NCI-H226 (cell line): ENCODE data around the gene CNOT4.
"Not testable (repeated sequence)": the region's sequence is repeated elsewhere in the genome, so short reads cannot be mapped to it uniquely, and the experiment has no call there.

Source experiments
- DNase-seq: peaks from one replicate; pipeline ENCODE4 v3.0.0-alpha.2; 2015

CNOT4 gene

DNA sequence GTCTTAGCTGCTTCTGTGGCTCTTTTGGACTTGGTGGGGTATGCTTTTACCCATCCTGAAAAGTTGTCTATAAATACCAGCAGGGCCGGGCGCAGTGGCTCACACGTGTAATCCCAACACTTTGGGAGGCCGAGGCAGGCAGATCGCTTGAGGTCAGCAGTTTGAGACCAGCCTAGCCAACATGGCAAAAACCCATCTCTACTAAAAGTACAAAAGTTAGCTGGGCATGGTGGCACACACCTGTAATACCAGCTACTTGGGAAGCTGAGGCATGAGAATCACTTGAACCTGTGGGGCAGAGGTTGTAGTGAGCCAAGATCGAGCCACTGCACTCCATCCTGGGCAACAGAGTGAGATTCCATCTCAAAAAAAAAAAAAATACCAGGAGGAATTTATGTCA lies 188.9 kb downstream of the CNOT4 start:
- DNase-seq, result not testable (repeated sequence)

DNA sequence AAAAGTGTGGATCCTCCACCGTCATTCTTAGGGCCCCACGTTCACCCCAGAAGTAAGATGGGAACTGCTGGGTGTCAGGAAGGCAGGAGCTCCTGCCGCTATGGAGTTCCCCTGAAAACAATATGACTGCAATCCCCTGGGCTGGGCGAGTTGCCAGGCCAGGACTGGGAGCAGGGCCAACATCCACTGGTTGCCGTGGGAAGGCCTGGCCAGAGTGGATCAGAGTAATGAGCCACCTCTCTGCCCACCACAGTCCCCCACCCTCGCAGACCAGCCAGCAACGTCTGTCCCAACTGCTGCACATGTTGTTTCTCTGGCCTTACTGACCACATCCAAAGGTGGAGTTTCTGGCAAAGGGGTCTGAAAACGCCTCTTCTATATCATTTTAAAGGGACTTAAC lies 189.6 kb downstream of the CNOT4 start:
- peak; percentile 43 for DNase-seq

GRCh38 chr7:135317676-135318325 lies 192.1 kb downstream of the CNOT4 start:
- DNase-seq, result no peak

DNA sequence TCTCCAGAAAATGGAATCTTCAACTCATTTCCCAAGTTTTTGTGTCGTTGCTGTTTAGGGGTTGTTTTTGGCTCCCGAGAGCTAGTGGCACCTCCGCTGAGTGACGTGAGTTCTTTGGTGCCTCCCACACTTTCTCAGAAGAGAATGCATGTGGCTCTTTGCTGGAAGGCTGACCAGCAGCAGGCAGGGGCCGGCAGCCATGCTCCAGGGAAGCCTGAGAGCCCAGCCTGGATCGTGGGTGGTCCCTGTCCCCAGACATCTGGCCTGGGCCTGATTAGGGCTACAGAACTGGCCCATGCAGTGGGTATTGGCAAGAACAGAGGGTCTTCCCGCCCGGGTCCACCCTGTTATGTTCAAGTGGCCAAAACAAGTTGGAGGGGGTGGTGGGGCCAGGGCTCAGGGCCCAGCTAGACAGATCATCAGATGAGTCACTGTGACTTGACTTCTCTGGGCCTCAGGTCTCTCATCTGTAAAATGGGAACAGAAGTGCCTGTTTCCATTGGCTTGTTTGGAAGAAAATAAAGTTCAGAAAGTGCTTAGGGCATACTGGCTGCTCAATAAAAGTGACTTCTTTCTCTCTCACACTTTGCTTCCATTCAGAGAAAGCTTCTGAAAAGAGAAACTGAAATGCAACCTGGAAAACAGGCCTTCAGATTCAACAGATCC lies 193.1 kb downstream of the CNOT4 start:
- no peak for DNase-seq

DNA sequence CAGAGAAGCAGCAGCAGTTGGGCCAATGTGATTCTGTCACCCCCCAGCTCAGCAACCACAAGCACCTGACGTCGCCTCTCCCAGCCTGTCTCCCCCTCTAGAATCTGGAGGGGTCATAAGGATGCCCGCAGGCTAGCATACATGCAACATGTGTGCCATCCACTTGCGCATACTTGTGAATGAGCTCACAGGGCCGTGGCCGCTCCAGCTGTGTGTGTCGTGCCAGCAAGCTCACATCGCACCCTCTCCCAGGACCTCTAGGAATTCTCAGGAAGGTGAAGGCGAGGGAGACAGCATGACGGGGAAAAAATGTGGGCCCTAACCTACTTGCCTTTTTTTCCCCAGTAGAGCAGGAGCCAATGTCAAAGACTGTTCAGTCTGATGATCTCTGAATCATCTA lies 195.9 kb downstream of the CNOT4 start:
- DNase-seq, result no peak
